Ectodermal cell (in vitro differentiated cells): ENCODE measurements around the gene AMBP.

ENCODE experiments used
- H3K27ac ChIP-seq: 2 replicates; pipeline ENCODE4 v1.7.0; 2013; ENCODE audit warnings: mild to moderate bottlenecking, low read depth, low read length; ENCODE audit not compliant: insufficient read depth, poor library complexity, severe bottlenecking
- H3K27me3 ChIP-seq: 2 replicates; pipeline ENCODE4 v1.7.0; 2013; ENCODE audit warnings: mild to moderate bottlenecking, low read length; ENCODE audit not compliant: insufficient read depth, control insufficient read depth, poor library complexity, severe bottlenecking
- H3K36me3 ChIP-seq: one replicate; pipeline ENCODE4 v1.7.0; 2013; ENCODE audit warnings: low read length; ENCODE audit not compliant: control insufficient read depth, insufficient read depth
- H3K4me1 ChIP-seq: one replicate; pipeline ENCODE4 v1.7.0; 2013; ENCODE audit warnings: low read length; ENCODE audit not compliant: control insufficient read depth, insufficient read depth
- H3K4me3 ChIP-seq: 2 replicates; pipeline ENCODE4 v1.7.0; 2013; ENCODE audit warnings: low read depth, low read length, control low read depth; ENCODE audit not compliant: insufficient read depth
- H3K9me3 ChIP-seq: 2 replicates; pipeline ENCODE4 v1.7.0; 2013; ENCODE audit warnings: mild to moderate bottlenecking, low read length, moderate library complexity; ENCODE audit not compliant: control insufficient read depth
- WGBS, 2 experiments: methylation state at CpG; one replicate each; pipeline ENCODE4 v1.1.7; 2013; ENCODE audit warnings: missing lambda C conversion rate in 2 of 2; 5-methylcytosine and 5-hydroxymethylcytosine counted together

Gene AMBP

DNA sequence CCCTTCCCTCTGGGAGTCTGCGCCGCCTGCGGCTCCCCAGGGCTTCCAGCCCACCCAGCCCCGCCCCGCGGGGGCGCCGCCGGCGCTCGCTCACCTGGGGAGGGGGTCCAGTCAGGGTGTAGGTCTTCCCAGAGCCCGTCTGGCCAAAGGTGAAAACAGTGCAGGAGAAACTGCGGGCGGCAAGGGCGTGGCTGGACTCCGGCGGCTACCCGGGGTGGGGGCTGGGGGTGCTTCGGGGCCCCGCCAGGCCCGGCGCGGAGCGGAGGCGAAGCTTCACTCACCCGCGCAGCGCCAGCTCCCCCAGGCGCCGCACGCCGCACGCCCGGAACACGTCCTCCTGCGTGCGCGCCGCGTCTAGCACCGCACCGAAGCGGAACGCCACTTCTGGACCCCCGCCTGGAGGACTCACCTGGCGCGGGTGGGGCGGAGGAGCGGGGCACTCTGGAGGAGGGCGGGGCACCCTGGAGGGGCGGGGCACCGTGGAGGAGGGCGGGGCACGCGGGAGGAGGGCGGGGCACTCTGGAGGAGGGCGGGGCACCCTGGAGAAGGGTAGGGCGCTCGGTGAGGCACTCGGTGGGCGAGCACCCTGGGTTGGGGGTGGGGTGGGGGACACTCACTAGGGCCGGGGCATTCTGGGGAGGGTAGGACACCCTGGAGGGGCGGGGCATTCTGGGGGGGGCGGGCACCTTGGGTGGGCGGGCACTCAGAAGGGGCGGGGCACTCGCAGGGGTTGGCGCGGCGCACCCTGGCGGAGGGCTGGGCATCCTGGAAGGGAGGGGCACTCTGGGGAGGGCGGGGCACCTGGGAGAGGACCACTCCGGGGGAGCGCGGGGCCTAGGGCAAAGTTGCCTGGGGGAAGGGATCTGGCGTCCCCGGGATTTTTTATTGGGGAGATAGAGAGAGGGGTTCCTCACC lies 20.2 kb upstream of the AMBP start:
- 1 to 2% methylated on average over 75 to 76 of the region's 77 CpGs for WGBS, 2 experiments
- peaks cover 12% of the 10 kb centered on the region for H3K4me1 ChIP-seq

DNA sequence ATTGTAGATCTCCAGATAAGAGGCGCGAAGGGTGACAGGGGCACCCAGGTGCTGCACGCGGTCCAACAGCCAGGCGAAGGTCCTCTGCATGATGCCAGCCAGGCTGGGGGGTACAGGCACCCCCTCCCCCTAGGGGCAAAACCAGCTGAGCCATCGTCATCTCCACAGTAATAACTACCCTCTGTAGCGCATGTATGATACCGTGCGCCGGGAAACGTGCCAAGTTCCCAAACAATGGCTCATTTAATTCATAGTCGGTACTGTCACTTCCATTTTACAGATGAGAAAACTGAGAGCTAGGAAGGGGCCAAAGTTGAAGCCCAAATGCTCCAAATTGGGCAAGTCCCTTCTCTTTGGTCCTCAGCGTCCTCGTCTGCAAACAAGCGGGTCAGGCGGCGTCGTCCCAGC lies 19.5 kb upstream of the AMBP start:
- H3K9me3 ChIP-seq = no peaks in the 10 kb centered on the region
- 53 to 55% methylated on average over 18 of the region's 18 CpGs for WGBS, 2 experiments
- no peak overlapping the region for H3K27ac ChIP-seq
- no peaks in the 10 kb centered on the region for H3K36me3 ChIP-seq
- H3K4me1 ChIP-seq = peaks cover 12% of the 10 kb centered on the region
- peaks cover 39% of the 10 kb centered on the region for H3K27me3 ChIP-seq
- peak overlapping the region; percentile 41 for H3K4me3 ChIP-seq

More for the DNA sequence above, 20.2 kb upstream of the AMBP start:
- Histone ChIP-seq H3K27ac (no peak overlapping the region), H3K9me3 (no peaks in the 10 kb centered on the region), H3K27me3 (peaks cover 39% of the 10 kb centered on the region), H3K36me3 (no peaks in the 10 kb centered on the region), H3K4me3 (peak overlapping the region; percentile 41)

DNA sequence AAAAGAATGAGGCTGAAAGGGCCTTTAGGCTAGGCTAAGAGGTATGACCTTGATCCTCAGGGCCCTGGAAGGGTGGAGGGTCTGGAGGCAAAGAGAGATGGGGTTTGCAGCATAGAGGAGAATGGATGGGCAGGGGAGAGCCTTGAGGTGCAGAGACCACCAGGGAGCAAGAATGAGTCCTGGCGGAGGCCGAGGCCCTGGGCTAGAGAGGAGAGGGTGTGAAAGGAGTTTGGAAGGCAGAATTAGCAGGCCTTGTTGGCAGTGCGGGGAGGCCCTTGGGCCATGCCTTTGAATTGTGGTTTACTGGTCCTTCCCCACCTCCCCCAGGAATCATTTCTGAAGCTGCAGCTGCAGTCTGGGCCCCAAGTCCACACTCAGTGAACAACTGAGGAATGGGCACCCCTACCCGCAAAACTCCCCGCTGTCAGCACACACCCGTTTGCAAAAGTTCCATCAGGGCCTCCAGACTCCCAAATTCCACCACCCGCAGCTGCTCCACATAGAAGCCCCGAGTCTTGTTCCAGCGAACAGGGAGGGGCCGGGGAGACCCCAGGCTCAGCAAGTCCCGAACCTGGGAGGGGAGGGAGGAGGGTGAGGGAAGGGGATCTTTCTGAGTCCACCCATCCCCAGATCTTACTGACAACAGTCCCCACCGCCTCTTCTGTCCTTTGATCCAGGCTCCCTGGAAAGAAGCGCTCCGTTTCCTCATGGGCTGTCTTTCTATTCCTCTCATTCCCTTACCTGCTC lies 18.9 kb upstream of the AMBP start:
- H3K4me1 ChIP-seq = peaks cover 12% of the 10 kb centered on the region
- WGBS, 2 experiments = 74 to 81% methylated on average over 13 to 14 of the region's 14 CpGs
- no peaks in the 10 kb centered on the region for H3K9me3 ChIP-seq
- no peak overlapping the region for H3K27ac ChIP-seq
- H3K4me3 ChIP-seq = no peak overlapping the region
- peaks cover 39% of the 10 kb centered on the region for H3K27me3 ChIP-seq
- H3K36me3 ChIP-seq = no peaks in the 10 kb centered on the region

DNA sequence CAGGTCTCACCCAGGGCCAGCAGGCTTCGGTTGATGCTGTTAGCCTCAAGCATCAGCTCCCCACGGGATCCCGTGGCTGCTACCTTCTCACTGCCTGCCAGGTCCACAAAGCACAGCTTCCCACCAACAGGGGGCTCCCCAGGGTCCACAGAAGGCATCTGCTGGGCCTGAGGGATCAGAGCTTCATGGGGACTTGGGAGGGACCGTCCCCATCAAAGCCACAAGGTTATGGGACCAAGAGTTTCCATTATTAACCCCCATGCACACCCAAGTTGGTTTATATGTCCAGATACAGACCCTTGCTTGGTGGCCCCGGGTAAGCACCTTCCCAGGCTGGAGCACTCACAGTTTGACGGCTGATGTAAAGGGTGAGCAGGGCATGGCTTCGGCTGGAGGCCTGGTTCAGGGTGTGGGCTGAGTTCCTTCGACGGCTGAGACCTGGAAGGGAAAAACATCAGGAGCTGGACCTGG lies 18.0 kb upstream of the AMBP start:
- peaks cover 39% of the 10 kb centered on the region for H3K27me3 ChIP-seq
- peaks cover 12% of the 10 kb centered on the region for H3K4me1 ChIP-seq
- H3K27ac ChIP-seq = no peak overlapping the region
- H3K36me3 ChIP-seq = no peaks in the 10 kb centered on the region
- WGBS, 2 experiments = 79 to 80% methylated on average over 9 of the region's 9 CpGs
- no peaks in the 10 kb centered on the region for H3K9me3 ChIP-seq
- no peak overlapping the region for H3K4me3 ChIP-seq

DNA sequence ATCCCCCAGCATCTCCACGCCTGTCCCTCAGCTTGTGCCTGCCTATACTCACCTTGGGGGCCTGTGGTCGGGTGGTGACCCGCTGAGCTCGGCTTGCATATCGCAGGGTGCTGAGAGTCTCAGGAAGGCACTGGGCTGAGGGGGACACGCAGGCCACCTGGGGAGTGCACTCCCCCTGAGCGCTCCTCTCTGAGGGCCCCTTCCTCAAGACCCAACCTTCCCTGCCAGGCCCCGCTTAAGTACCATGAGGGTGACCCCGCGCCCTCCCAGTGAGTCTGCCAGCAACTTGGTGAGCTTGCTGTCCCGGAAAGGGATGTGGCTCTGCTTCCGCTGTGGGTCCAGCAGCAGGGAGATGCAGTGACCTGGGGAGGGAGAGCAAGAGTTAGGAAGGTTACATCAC lies 16.9 kb upstream of the AMBP start:
- 95 to 96% methylated on average over 12 of the region's 12 CpGs for WGBS, 2 experiments
- no peak overlapping the region for H3K4me3 ChIP-seq
- no peaks in the 10 kb centered on the region for H3K9me3 ChIP-seq
- peaks cover 34% of the 10 kb centered on the region for H3K27me3 ChIP-seq
- no peaks in the 10 kb centered on the region for H3K36me3 ChIP-seq
- no peak overlapping the region for H3K27ac ChIP-seq
- peaks cover 12% of the 10 kb centered on the region for H3K4me1 ChIP-seq

DNA sequence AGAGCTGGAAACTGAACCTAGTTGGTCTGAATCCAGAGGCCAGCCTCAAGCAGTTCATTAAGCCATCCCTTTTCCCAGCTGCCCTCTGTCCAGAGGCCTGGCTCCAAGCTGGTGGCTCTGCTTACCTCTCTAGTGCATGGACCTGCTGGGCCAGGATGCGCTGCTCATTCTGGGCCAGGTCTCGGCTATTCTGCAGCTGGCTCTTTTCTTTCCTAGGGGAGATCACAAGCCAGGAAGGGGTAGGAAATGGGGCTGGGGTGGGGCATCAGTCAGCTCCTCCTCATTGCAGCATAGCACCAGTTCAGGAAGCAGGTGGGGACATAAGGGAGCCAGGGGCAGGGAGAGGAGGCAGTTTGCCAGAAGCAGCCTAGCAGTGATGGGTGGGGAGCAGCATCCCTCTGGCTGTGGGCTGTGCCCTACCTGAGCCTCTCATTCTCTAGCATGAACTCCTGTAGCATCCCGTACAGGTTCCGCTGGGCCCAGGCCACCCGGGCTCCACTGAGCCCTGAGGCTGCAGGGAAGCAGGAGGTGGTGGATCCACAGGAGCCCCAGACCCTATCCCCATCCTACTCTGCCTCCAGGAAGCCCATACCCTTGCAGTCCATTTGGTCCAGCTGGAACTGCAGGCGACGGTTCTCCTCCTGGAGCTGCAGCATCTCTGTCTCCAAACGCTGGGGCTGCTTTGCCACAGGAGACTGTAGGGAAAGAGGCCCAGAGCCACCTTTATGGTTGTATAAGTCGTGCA lies 15.8 kb upstream of the AMBP start:
- peaks cover 24% of the 10 kb centered on the region for H3K27me3 ChIP-seq
- WGBS, 2 experiments = 90 to 95% methylated on average over 9 of the region's 9 CpGs
- no peaks in the 10 kb centered on the region for H3K9me3 ChIP-seq
- no peak overlapping the region for H3K4me3 ChIP-seq
- H3K4me1 ChIP-seq = peaks cover 3% of the 10 kb centered on the region
- no peaks in the 10 kb centered on the region for H3K36me3 ChIP-seq
- H3K27ac ChIP-seq = no peak overlapping the region

DNA sequence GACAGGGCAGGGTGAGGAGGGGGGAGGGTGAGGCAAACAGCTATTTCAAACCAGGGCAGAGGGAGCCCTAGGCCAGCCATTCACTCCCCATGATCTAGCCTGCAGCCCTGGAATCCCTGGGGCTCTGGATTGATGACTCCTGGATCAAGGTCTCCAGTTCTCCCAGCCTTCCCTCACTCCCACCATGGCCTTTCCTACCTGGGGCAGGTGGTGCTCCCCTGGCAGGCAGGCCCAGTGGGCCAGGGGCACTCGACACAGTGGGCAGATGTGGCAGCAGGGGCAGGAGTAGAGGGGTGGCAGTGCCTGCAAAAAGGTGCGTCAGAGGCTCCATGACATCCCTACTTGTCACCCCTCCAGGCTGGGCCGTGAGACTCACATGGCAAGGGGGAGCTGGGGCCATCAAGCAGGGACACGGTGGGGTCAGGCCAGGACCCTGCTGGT lies 15.0 kb upstream of the AMBP start:
- H3K4me1 ChIP-seq = no peaks in the 10 kb centered on the region
- H3K36me3 ChIP-seq = no peaks in the 10 kb centered on the region
- peaks cover 15% of the 10 kb centered on the region for H3K27me3 ChIP-seq
- H3K9me3 ChIP-seq = no peaks in the 10 kb centered on the region
- no peak overlapping the region for H3K27ac ChIP-seq
- no peak overlapping the region for H3K4me3 ChIP-seq
- WGBS, 2 experiments = 89 to 93% methylated on average over 4 of the region's 4 CpGs

DNA sequence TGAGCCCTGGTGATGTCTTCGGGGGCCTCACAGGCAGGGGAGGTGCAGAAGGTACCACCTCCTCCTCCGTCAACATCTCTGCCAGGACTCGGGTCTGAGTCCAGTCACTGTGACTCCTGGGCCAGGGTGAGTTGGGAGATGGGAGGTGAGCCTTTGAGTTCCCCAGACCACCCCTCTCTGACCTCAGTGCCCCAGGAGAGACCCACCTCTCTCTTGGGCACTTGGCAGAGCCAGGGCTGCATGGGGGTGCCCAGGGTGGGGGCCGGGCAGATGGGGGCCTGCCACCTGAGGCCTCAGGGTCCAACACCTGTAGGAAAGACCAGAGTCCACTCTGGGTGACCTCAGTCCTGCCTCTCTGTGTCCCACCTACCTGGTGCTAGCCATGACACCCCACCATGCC lies 14.2 kb upstream of the AMBP start:
- no peaks in the 10 kb centered on the region for H3K36me3 ChIP-seq
- WGBS, 2 experiments = 94 to 97% methylated on average over 4 of the region's 4 CpGs
- H3K27me3 ChIP-seq = peaks cover 8% of the 10 kb centered on the region
- H3K9me3 ChIP-seq = no peaks in the 10 kb centered on the region
- H3K4me1 ChIP-seq = no peaks in the 10 kb centered on the region
- no peak overlapping the region for H3K27ac ChIP-seq
- H3K4me3 ChIP-seq = no peak overlapping the region

DNA sequence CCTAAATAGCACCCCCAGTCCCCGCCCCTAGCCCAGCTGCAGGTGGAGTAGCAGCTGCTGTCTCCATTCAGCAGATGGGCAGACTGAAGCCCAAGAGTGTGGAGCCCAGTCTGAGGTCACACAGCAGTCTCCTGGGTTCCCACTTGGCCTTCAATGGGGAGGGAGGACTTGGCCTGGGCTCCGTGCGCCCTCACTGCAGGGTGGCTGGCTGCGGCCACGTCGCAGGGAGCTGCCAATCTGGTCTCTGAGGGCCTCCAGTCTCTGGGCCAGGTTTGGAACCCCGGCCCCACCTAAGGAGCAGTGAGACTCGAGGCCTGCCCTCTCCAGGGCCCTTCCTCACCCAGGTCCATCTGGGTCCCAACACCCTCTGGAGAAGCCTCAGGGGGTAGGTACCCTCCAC lies 13.6 kb upstream of the AMBP start:
- WGBS, 2 experiments = 90% methylated on average over 8 of the region's 8 CpGs
- Histone ChIP-seq H3K36me3 (no peaks in the 10 kb centered on the region), H3K4me3 (no peak overlapping the region), H3K9me3 (no peaks in the 10 kb centered on the region), H3K27me3 (peaks cover 1% of the 10 kb centered on the region), H3K27ac (no peak overlapping the region), H3K4me1 (no peaks in the 10 kb centered on the region)
